ENCODE measurements around the gene FRMPD3. TPM values are rescaled to one million over a fixed set of nuclear protein-coding genes. Genes with fewer than 3 reads are reported as not detected.

The FRMPD3 gene
- polyA plus RNA-seq, 1 donor (not counting 4 experiments of a cell fraction or from before 2014, with no cell fraction given): not detected

GRCh38 chrX:107482046-107482445 is 32.6 kb downstream of the FRMPD3 start:
- Histone ChIP-seq H3K9me1 (ENCODE audit: control insufficient read depth, extremely low read depth, insufficient read depth, low read length) (no peaks in the 10 kb centered on the region), H3K79me2 (ENCODE audit: control insufficient read depth, insufficient read depth, low read length) (no peaks in the 10 kb centered on the region), H3K4me2 (ENCODE audit: control insufficient read depth, extremely low read depth, insufficient read depth, low read depth, low read length) (no peak overlapping the region), H3K27me3 (ENCODE audit: control insufficient read depth, extremely low read depth, insufficient read depth, low read length) (peaks cover 8% of the 10 kb centered on the region), H3K4me1 (ENCODE audit: control insufficient read depth, extremely low read depth, insufficient read depth, low read length) (no peaks in the 10 kb centered on the region), H3K36me3 (ENCODE audit: control insufficient read depth in 2 of 2, extremely low read depth in 1 of 2, insufficient read depth in 2 of 2, low read length in 2 of 2) (no peaks in the 10 kb centered on the region), H3K27ac (ENCODE audit: control insufficient read depth, insufficient read depth, low read length) (no peak overlapping the region), H3K9ac (ENCODE audit: control insufficient read depth, extremely low read depth, insufficient read depth, low read length) (no peak overlapping the region), H3K4me3 (ENCODE audit: control insufficient read depth in 2 of 3, extremely low read depth in 1 of 3, insufficient read depth in 2 of 3, low read depth in 1 of 3, low read length in 3 of 3) (no peak overlapping the region), H3K9me3 (ENCODE audit: control insufficient read depth, low read depth, low read length) (no peaks in the 10 kb centered on the region), H4K20me1 (ENCODE audit: control insufficient read depth, extremely low read depth, insufficient read depth, low read length) (no peaks in the 10 kb centered on the region), H2AFZ (ENCODE audit: control insufficient read depth, low read length) (no peak overlapping the region)
- FAIRE-seq (no peak), DNase-seq (ENCODE audit: low read depth, low spot score) (no peak)
- dilution Hi-C loops (cut with MboI; ENCODE audit: extremely low pct_ligation_motif_present, low sequenced_read_pairs): no loop called here
- TF ChIP-seq, protein P1, sequence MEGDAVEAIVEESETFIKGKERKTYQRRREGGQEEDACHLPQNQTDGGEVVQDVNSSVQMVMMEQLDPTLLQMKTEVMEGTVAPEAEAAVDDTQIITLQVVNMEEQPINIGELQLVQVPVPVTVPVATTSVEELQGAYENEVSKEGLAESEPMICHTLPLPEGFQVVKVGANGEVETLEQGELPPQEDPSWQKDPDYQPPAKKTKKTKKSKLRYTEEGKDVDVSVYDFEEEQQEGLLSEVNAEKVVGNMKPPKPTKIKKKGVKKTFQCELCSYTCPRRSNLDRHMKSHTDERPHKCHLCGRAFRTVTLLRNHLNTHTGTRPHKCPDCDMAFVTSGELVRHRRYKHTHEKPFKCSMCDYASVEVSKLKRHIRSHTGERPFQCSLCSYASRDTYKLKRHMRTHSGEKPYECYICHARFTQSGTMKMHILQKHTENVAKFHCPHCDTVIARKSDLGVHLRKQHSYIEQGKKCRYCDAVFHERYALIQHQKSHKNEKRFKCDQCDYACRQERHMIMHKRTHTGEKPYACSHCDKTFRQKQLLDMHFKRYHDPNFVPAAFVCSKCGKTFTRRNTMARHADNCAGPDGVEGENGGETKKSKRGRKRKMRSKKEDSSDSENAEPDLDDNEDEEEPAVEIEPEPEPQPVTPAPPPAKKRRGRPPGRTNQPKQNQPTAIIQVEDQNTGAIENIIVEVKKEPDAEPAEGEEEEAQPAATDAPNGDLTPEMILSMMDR (optimal IDR thresholded peaks at IDR 0.05 in 1 of 3, IDR thresholded peaks at IDR 0.05 in 1 of 3, conservative IDR thresholded peaks at IDR 0.05 in 1 of 3; ENCODE audit: extremely low read depth in 1 of 3, insufficient read depth in 2 of 3, low read length in 3 of 3): no peak
- TF ChIP-seq EZH2 (IDR thresholded peaks at IDR 0.05; ENCODE audit: low read length): no peak

GRCh38 chrX:107484002-107484726 is 34.7 kb downstream of the FRMPD3 start:
- Histone ChIP-seq H3K4me3 (ENCODE audit: control insufficient read depth in 2 of 3, extremely low read depth in 1 of 3, insufficient read depth in 2 of 3, low read depth in 1 of 3, low read length in 3 of 3) (no peak overlapping the region), H3K79me2 (ENCODE audit: control insufficient read depth, insufficient read depth, low read length) (no peaks in the 10 kb centered on the region), H3K4me1 (ENCODE audit: control insufficient read depth, extremely low read depth, insufficient read depth, low read length) (no peaks in the 10 kb centered on the region), H3K9me1 (ENCODE audit: control insufficient read depth, extremely low read depth, insufficient read depth, low read length) (no peaks in the 10 kb centered on the region), H2AFZ (ENCODE audit: control insufficient read depth, low read length) (no peak overlapping the region), H3K9me3 (ENCODE audit: control insufficient read depth, low read depth, low read length) (no peaks in the 10 kb centered on the region), H3K4me2 (ENCODE audit: control insufficient read depth, extremely low read depth, insufficient read depth, low read depth, low read length) (no peak overlapping the region), H3K27ac (ENCODE audit: control insufficient read depth, insufficient read depth, low read length) (no peak overlapping the region), H3K27me3 (ENCODE audit: control insufficient read depth, extremely low read depth, insufficient read depth, low read length) (peaks cover 2% of the 10 kb centered on the region), H3K9ac (ENCODE audit: control insufficient read depth, extremely low read depth, insufficient read depth, low read length) (no peak overlapping the region), H3K36me3 (ENCODE audit: control insufficient read depth in 2 of 2, extremely low read depth in 1 of 2, insufficient read depth in 2 of 2, low read length in 2 of 2) (no peaks in the 10 kb centered on the region), H4K20me1 (ENCODE audit: control insufficient read depth, extremely low read depth, insufficient read depth, low read length) (no peaks in the 10 kb centered on the region)
- no peak for DNase-seq (ENCODE audit: low read depth, low spot score)
- dilution Hi-C loops (cut with MboI; ENCODE audit: extremely low pct_ligation_motif_present, low sequenced_read_pairs): no loop called here
- no peak for FAIRE-seq
- no peak for TF ChIP-seq EZH2 (IDR thresholded peaks at IDR 0.05; ENCODE audit: low read length)
- TF ChIP-seq, protein P1 (optimal IDR thresholded peaks at IDR 0.05 in 1 of 3, IDR thresholded peaks at IDR 0.05 in 1 of 3, conservative IDR thresholded peaks at IDR 0.05 in 1 of 3; ENCODE audit: extremely low read depth in 1 of 3, insufficient read depth in 2 of 3, low read length in 3 of 3): no peak
